HG03095 (cell line): ENCODE data around the gene ETV6.

Experiments used
- ATAC-seq: cut with Tn5 transposase; IDR thresholded peaks from one replicate; pipeline ENCODE4 v1.9.1; 2021; ENCODE audit warnings: moderate library complexity; ENCODE audit not compliant: unreplicated experiment

The ETV6 gene

DNA sequence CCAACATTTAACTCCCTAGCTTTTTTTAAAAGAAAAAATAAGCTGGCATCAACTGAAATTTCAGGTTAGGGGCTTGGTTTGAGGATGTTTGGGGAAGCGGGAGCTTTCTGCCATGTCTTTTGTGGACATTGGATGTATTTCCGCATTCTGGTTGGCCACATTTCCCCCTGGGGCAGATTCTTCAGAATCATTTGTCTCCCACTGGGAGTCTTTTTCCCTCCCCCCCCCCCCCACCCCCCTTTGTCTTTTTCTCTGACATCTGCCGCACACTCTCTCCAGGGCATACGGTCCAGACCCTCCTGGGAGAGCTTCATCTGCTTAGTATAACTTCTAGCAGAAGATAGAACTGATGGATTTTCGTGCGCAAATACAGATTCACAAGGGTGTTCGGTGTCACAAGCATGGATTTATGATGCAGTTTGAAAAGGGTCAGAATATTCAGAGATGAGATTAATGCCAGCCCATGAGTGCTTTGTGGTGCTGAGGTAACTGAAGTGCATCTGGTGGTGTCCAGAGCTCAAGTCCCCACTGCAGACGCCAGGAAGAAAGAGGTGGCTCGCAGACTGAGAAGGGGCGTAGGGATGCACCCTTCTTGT is 40.2 kb downstream of the ETV6 start:
- no peak for ATAC-seq

DNA sequence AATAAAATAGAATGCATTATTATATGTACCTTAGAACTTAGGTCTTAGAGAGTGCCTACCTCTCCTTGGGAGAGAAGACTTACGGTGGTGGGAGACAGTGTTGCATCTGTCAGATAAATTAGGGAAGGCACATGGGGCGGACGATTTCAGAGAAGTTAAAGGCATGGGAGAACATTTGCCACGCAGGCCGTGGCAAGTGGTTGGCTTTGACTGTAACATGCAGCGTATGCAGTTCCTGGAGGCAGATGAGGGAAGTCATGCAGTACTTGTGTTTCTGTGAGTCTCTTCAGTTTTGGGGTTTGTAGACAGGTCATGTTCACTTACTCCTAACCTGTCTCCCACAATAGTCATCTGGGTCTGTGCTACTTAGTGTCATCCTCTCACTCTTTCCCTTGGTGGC is 43.6 kb downstream of the ETV6 start:
- ATAC-seq, result no peak

DNA sequence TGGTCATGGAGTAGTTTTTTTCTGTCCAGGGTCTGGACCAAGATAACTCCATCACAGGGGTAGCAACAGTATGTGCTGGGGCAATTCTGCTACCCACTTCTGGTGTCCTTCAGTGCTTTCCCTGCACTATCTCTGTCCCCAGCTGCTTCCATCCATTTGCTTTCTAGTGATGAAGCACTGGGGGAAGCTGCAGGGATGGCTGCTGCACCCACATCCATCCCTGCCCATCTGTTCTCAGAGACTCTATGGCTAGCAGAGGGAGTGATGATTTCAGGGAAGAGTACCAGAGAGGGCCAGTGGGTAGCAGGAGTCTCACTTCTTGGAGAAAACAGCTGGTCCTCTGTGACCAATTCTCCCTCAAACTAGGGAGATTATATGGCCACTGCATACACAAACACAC is 44.1 kb downstream of the ETV6 start:
- no peak for ATAC-seq

DNA sequence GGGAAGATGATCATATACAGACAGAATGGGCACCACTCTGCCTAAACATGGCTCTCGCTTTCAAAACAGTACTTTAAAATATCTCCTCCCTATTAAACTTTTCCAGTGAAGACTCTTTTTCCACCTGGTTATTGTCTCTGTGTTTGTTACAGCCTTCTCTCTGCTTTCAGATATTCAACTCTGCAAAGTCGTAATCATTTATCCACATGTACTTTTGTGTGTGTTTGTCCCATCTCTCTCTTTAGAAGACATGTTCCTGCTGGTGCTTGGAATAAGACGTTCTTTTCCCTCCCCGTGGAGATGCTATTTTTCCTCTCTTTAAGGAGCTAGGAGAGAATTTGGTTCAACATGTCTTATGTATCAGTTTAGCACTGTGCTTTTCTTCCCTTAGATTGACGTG is 45.1 kb downstream of the ETV6 start:
- ATAC-seq, result no peak

DNA sequence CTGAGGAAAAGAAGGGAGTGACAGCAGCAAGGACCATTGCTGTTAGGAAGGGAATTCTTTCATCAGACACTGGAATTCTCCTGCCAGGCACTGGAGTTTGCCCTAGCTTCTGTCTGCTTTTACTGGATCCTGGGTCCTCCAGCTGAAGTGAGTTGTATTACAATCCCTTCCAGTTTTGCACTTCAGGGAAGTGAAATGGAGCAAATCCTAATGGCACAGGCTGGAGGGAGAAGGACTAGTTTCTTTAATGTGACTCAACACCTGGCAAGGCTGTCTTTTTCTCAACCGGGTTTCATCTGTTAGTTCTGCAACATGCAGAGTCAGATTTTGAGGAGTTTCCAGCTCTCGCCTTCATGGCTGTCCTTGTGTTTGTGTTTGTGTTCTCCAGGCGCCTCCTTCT is 45.8 kb downstream of the ETV6 start:
- no peak for ATAC-seq

DNA sequence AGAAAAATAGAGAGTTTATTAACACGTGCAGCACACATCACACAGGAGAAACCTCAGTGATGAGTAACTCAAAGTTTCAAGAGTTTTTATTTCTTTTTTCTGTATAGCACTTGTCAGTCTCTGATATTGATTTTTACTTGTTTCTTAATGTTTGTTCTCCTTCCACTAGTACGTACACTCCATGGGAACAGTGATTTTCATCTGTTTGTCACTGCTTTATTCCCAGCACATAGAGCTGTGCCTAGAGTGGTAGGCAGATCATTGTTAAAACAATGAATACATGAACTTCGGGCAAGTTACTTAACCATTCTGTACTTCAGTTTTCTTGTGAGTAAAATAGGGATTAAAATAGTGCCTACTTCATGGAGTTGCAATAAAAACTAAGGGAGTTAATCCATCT is 46.6 kb downstream of the ETV6 start:
- no peak for ATAC-seq

DNA sequence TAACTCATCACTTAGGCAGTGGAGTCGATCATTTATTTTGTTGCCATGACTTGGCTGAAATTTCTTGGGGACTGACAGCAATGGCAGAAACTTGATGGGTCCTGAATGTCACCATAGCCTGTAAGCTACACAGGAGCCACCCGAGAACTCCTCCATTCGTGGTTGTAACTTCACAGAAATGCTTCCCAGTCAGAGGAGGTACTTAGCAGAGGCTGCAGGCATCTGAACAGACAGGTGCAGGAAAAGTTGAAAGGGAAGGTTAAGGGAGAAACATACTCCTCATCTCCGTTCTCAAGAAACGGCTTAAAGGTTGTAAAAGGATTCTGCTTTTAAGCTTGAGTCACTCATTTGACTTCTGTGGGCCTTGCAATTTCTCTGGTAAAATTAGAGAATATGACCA is 47.7 kb downstream of the ETV6 start:
- no peak for ATAC-seq

DNA sequence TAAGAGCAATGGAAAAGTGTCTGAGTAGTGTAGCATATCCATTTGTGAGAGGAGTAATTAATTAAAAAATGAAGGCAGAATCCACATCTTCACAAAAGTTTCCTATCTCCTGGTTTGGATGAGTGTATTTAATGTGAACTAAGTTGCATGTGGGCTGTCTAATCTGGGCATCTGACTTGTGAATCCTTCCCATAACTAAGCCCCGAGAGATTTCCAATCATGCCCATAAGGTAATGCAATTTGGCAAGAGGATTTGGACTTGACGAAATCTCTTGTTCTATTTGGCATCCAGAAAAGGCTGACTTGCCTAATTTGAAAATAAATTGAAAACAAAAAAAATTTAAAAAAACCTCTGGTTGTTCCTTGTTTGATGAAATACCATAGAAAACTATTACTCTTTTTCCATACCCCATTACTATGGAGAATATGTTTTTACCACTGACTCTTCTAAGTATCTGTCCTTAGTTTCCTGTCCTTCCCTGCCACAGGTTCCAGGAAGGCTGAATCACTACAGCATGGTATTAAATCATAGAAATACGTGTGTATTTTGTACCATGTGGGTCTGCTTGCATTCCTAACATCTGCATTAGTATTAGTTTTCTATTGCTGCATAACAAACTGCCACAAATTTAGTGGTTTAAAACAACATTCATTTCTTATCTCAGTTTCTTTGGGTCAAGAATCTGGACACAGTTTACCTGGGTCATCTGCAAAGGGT is 48.4 kb downstream of the ETV6 start:
- ATAC-seq, result no peak

DNA sequence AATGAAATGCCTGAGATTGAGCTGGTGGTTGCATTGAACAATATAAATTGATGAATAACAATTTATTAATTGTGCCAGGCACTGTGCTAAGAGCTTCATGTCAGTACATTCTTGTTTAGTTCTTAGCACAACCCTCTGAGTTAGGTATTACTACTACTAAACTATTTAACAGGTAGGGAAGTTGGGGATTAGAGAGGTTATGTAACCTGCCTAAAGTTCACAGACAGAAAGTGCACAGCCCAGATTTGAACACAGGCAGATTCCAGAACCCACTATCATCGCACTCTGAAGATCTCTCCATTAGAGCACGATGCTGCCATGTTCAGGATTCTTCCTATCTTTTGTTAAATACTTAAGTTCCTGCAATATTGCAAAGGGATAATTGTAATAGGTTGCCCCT is 49.3 kb downstream of the ETV6 start:
- ATAC-seq, result no peak

DNA sequence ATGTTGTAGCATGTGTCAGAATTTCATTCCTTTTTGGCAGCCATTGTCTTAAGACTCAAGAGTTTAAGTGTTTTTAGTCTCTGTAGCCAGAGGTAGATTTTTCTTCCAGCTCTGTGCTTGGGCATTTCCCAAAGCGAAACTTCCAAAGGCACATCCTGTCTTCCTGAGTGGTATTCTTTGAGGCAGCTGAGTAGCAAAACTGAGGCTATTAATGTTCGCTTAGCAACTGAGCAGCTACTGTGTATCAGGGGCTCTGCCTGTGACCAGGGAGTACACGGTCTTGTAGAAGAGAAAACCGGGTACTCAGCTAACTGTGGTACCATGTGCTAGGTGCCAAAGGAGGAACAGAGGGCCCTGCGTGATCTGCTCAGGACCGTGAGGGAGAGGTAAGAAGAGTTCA is 52.0 kb downstream of the ETV6 start:
- ATAC-seq, result no peak

DNA sequence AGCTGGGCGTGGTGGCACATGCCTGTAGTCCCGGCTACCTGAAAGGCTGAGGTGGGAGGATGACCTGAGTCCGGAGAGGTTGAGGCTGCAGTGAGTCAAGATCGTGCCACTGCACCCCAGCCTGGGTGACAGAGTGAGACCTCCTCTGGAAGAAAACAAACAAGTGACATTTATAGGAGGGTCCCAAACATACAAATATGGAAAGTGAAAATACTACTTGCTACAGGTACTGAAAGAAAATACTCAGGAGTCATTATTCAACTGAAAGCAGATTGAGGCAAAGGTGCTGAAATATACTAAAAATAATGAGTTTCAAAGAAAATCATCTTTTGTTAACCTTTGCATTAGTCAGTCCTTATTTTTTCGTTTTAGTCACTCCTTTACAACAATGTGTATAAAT is 53.5 kb downstream of the ETV6 start:
- ATAC-seq, result no peak

DNA sequence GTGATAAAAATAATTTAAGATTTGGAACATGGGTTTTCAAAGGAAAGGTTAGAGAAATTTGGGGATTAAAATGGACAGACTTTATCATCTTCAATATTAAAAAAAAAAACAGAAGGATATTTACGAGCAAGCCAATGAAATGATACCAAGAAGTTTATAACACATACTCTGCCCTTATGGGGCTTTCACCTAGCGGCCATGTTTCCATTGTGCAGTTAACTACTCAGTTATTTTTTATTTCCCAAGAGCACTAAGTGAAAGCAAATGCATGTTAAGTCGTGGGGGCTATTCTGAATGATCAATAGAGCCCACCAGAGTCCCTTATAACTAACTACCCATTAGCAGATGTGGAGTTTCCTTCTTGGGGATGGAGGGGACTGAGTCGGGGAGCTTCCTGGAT is 53.9 kb downstream of the ETV6 start:
- ATAC-seq, result no peak

DNA sequence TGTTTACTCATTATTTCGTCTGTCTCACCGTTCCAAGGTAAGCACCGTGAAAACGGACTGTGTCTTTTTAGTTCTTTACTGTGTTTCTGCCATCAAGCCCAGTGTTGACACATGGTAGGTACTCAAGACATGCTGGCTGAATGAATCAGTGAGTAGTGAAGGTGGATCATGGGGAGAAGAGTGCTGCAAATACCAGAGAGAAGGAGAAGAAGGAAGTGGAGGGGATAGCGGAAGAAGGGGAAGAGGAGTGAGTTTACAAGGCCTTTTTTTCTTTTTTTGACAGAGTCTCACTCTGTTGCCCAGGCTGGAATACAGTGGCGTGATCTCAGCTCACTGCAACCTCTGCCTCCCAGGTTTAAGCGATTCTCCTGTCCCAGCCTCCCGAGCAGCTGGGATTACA is 54.6 kb downstream of the ETV6 start:
- no peak for ATAC-seq

DNA sequence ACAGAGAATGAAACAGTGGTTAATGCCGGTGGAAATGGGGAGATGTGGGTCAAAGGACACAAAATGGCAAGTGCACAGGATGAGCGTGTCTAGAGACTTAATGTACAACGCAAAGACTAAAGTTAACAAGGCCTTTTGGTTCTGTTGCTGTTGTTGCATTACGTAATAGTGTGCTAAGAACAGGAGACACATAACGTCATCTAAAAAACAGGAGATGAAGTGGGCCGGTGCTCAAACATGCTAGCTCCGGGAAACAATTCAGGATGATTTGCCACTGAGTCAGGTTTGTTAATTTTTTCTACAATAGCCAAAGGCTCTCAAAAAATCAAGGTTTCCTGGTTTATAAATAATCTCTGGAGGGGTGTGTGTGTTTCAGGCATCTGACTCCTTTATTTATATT is 55.5 kb downstream of the ETV6 start:
- ATAC-seq, result no peak

DNA sequence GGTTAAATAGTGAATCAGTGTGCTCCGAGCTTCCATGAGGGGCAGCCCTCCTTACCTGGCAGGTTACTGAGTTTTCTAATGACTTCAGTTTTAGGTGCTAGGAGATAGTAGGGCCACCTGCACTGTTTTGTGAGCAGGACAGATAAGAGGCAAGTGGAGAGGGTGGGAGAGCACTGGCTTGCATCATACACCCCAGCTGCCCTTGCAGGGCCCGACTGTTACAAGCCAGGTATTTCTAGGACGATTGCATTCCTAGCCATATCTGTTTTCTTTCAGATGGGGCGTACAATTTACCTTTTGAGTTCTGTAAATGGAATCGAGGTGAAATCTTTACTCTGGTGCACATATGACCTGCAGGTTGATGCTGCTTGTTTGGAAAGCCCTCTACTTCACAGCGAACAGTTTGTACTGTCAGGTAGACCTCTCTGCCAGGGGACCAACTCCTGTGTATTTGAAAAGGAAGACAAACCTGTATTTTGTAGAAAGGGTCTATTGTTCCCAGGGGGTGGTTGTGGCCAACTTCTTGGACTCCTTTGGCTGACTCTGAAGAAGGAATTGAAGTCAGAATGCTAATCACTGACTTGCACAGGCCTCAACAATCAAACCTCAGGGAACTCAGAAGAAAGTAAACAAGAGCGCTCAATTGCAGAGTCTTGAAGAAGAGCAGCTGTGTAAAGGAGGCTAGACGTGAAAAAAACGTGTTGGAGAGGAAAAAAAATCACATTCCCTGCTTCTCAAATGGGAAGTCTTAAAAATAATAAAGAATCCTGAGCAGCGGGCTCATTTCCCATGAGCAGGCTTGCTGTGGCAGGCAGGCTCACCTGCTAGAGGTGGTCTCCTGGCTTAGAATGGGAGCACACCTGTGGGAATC is 57.3 kb downstream of the ETV6 start:
- no peak for ATAC-seq

DNA sequence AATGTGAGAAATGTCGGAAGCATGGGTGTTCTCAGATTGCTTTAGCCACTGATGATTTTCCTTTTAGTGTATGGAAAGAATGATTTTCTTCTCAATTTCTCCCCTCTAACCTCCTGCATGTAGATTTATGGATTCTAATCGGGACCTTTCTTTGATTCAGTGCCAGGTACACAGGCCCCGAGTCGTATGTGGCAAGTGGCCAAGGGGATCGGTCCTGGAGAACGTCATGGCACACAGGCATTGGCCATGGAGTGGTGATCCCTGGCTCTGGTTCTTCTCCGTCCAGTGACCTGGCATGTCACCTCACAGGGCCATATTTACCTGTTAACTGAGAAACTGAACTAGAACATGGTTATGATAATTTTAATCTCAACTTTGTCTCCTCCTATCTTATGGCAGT is 58.1 kb downstream of the ETV6 start:
- ATAC-seq, result no peak

DNA sequence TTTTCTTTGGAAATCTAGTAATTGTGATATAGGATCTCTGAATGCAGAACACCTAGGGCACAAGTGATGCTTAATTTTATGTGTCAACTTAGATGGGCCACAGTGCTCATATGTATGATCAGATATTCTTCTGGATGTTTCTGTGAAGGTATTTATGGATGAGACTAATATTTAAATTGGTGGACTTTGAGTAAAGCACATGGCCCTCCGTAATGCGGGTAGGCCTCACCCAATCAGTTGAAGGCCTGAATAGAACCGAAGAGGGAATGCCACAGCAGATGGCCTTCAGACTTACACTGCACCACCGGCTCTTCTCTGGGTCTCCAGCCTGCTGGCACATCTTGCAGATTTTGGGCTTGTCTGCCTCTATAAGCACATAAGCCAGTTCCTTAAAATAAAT is 60.0 kb downstream of the ETV6 start:
- no peak for ATAC-seq

DNA sequence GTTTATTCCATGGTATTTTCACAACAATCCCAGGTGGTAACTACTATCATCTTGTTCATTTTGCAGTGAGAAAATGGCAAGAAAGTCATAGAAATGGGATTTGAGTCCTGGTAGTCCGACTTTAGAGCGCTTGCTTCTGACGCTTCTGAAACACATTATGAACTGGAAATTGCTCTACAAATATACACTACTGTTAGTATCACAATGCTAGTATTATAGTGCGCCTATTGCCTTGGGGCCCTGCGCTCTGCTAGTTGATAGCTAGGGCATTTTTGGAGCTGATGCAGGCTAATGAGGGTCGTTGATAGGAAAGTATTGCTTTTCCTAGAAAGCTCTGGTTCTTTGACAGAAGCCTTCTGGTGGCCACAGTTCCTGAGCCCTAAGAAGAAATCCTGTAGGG is 61.0 kb downstream of the ETV6 start:
- ATAC-seq, result no peak

DNA sequence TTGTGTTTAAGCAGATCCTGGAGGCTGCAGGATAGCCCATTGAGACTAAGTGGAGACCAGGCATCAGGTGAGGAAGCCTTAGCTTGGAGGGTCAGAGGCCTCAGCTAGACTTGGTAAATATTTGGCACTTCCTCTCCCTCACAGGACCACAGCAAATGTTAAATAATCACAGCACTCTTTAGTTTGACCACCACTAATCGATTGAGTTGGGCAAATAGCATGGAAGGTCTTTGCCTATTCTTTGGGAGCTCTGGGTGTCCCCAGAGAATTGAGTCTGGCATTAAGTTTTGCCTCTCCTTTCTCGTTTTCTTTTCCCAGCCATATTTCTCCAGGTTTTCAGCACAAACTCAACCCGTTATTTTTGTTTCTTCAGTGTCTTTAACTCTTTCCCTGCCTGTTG is 61.4 kb downstream of the ETV6 start:
- ATAC-seq, result no peak

DNA sequence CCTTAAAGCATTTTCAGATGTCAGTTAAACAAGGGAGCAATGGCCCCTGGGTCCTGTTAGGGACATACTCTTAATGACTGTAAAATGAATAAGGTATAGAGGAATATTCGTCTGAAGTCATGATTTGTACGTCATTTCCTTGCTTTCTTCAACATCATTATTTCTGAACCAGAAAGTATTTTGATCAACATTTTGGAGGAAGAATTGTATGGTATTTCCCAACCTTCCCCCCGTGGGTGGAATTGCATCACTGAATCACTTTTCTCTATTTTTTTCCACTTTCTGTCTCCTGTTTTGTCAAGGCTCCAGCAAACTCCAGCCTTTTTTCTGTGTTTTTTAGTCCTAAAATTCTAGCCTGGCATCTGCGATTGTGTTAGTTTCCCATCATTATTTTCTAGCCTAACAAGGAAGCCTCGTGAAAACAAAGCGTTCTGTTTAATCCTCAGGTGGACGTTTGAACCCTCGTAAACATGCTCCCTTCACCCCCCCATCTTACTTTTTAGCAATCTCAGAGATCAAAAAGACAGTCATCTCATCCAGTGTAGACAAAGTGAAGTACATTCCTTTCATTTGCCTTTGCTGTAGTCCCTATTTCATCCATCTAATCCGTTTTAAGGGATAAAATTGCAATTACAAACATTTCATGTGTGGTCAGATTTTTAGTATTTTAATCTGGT is 62.3 kb downstream of the ETV6 start:
- no peak for ATAC-seq

DNA sequence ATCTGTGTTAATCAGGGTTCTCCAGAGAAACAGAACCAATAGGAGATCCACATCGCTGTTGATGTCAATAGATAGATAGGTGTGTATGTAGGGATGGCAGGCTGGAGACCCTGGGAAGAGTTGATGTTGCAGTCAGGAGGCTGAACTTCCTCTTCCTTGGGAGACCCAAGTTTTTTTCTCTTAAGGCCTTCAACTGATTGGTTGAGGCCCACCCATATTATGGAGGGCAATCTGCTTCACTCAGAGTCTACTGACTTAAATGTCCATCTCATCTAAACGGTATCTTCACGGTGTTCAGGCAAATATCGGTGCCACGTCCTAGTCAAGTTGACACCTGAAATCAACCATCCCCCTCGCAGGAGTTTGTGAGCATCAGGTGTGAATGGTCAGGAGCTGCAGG is 63.0 kb downstream of the ETV6 start:
- no peak for ATAC-seq

DNA sequence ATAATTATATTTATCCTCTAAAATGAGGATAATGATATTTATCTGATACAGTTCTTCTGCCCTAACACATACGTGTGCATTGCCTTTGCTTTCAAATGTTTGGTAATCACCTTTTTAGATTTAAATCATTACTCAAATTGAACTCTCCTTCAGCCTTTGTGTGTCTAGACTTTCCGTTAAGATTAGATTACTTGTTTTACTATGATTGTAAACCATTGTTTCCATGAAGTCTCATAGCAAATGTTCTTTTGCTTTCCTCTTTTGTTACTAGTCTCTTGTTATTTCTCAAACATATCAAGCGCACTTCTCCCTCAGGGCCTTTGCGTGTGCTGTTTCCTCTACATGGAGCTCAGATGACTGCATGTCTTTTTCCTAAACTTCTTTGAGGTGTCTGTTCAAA is 63.7 kb downstream of the ETV6 start:
- ATAC-seq, result no peak
